Keratinocyte (primary cell): ENCODE data around the gene FAT4. TPM values are rescaled to one million over a fixed set of nuclear protein-coding genes. Genes with fewer than 3 reads are reported as not detected.

ENCODE experiments used
- DNase-seq: peaks from one replicate; pipeline ENCODE4 v3.0.0-alpha.2; 2011; ENCODE audit warnings: low read depth, missing footprints, low spot score
- FAIRE-seq: peaks from 2 replicates; lab custom pipeline; 2011; peaks lifted over from hg19 to GRCh38; lab: Jason Lieb, UNC
- H2AFZ ChIP-seq: 2 replicates; pipeline ENCODE4 v1.6.0; 2012; ENCODE audit warnings: low read length, control low read depth, inconsistent platforms; ENCODE audit not compliant: control insufficient read depth
- H3K27ac ChIP-seq: 2 replicates; pipeline ENCODE4 v1.5.1; 2011; ENCODE audit warnings: low read length; ENCODE audit not compliant: control insufficient read depth, insufficient read depth
- H3K27me3 ChIP-seq: 3 replicates; pipeline ENCODE4 v1.6.0; 2011; ENCODE audit warnings: low read length; ENCODE audit not compliant: control insufficient read depth, insufficient read depth; ENCODE audit errors: extremely low read depth
- H3K36me3 ChIP-seq, 2 experiments: 2 replicates in 1 of 2; 3 replicates in 1 of 2; pipeline ENCODE4 v1.5.1; 2011; ENCODE audit warnings: low read length in 2 of 2, mild to moderate bottlenecking in 1 of 2; ENCODE audit not compliant: control insufficient read depth in 2 of 2, insufficient read depth in 2 of 2; ENCODE audit errors: extremely low read depth in 1 of 2
- H3K4me1 ChIP-seq: 3 replicates; pipeline ENCODE4 v1.5.1; 2011; ENCODE audit warnings: low read length; ENCODE audit not compliant: control insufficient read depth, insufficient read depth; ENCODE audit errors: extremely low read depth
- H3K4me2 ChIP-seq: 3 replicates; pipeline ENCODE4 v1.6.0; 2011; ENCODE audit warnings: low read depth, low read length; ENCODE audit not compliant: control insufficient read depth, insufficient read depth; ENCODE audit errors: extremely low read depth
- H3K4me3 ChIP-seq, 3 experiments: fragments of 200-600 bp in 1 of 3; sonication (generic) in 1 of 3; 2 replicates in 2 of 3; 3 replicates in 1 of 3; pipeline ENCODE4 v1.5.1; 2011 to 2016; ENCODE audit warnings: low read length in 3 of 3, mild to moderate bottlenecking in 3 of 3, control low read depth in 2 of 3, inconsistent platforms in 1 of 3, low read depth in 1 of 3, mixed read lengths in 1 of 3, mixed run types in 1 of 3, moderate library complexity in 1 of 3; ENCODE audit not compliant: control insufficient read depth in 2 of 3, insufficient read depth in 2 of 3; ENCODE audit errors: extremely low read depth in 1 of 3
- H3K79me2 ChIP-seq: 2 replicates; pipeline ENCODE4 v1.6.0; 2012; ENCODE audit warnings: low read length; ENCODE audit not compliant: control insufficient read depth, insufficient read depth
- H3K9ac ChIP-seq: 3 replicates; pipeline ENCODE4 v1.6.0; 2011; ENCODE audit warnings: low read length; ENCODE audit not compliant: control insufficient read depth, insufficient read depth; ENCODE audit errors: extremely low read depth
- H3K9me1 ChIP-seq: 3 replicates; pipeline ENCODE4 v1.6.0; 2011; ENCODE audit warnings: low read length; ENCODE audit not compliant: control insufficient read depth, insufficient read depth; ENCODE audit errors: extremely low read depth
- H3K9me3 ChIP-seq: 2 replicates; pipeline ENCODE4 v1.5.1; 2012; ENCODE audit warnings: low read depth, low read length; ENCODE audit not compliant: control insufficient read depth
- H4K20me1 ChIP-seq: 3 replicates; pipeline ENCODE4 v1.6.0; 2011; ENCODE audit warnings: low read length; ENCODE audit not compliant: control insufficient read depth, insufficient read depth; ENCODE audit errors: extremely low read depth
- EZH2 ChIP-seq: IDR thresholded peaks from one replicate; pipeline ENCODE4 v1.6.1; 2012; ENCODE audit warnings: inconsistent platforms, mild to moderate bottlenecking, low read length, moderate library complexity
- dilution Hi-C: fragments of 300-500 bp; cut with MboI; formaldehyde crosslinking; loops from one replicate; pipeline ENCODE4 v1.7.0; 2020; ENCODE audit warnings: low sequenced_read_pairs; ENCODE audit not compliant: extremely low pct_ligation_motif_present
- polyA plus RNA-seq, 5 experiments: library from polyadenylated mRNA; depleted of rRNA in 3 of 5; stranded (reverse) in 3 of 5; stranded (forward) in 1 of 5; unstranded in 1 of 5; fragments of >200 nt; gene quantifications; 1 replicate in 1 of 5; 2 replicates in 3 of 5; 3 replicates in 1 of 5; pipeline versions ENCODE4 v1.2.1 to v1.2.3, GENCODE V29; 2011 to 2012; ENCODE audit warnings: missing spikeins in 2 of 5, low read depth in 1 of 5, low replicate concordance in 1 of 5
- TF ChIP-seq, protein P1 (sequence below), 3 experiments: IDR thresholded peaks in 1 of 3; conservative IDR thresholded peaks in 1 of 3; optimal IDR thresholded peaks in 1 of 3; 2 replicates in 2 of 3; 3 replicates in 1 of 3; pipeline versions ENCODE3 to v1.5.1; 2011; ENCODE audit warnings: low read length in 3 of 3, mild to moderate bottlenecking in 3 of 3, moderate library complexity in 2 of 3, control low read depth in 1 of 3, inconsistent platforms in 1 of 3; ENCODE audit not compliant: insufficient read depth in 2 of 3; ENCODE audit errors: extremely low read depth in 1 of 3

FAT4 gene
- polyA plus RNA-seq, 1 donor (not counting 4 experiments of a cell fraction or from before 2014, with no cell fraction given) = 1.6 TPM

DNA sequence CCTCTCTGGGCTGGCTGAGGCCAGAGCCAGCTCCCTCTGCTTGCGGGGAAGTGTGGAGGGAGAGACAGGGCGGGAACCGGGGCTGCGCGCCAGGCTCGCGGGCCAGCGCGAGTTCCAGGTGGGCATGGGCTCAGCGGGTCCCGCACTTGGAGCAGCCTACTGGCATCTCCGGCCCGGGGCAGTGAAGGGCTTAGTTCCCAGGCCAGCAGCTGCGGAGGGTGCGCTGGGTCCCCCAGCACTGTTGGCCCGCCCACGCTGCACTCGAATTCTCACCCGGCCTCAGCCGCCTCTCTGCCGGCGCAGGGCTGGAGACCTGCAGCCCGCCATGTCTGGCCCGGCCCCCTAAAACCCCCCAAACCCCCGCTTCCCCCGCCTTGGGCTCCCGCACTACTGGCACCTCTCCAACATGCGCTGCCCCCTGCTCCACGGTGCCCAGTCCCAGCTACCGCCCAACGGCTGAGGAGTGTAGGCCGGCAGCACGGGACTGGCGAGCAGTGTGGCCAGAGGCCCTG, 33.8 kb upstream of the FAT4 start:
- FAIRE-seq = no peak

DNA sequence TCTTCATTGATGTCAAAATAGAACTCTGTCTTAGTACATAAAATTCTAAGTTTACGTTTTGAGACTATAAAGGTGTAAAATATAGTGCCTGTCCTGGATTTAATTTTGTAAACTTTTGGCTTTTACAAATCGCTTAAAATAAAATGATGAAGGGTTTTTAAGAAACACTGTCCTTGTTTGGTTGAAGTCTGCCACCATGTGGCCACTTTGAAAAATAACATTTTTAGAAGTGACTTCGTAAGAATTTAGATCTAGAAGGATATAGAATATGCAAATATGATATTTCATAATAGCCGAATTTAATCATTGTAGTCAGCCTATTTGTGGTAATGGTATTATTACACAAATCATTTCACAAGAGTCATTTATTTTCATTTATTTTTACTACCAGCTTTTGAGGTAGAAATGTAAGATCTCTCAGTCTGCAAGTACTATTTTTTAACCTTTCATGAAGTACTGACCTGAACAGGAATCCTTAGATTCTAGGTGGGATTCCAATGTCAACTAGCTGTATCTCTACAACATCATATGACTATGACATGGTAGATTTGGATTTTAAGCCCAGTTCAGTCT, 31.0 kb upstream of the FAT4 start:
- no peaks in the 10 kb centered on the region for H3K9me1 ChIP-seq
- no peaks in the 10 kb centered on the region for H3K9me3 ChIP-seq
- no peak overlapping the region for H3K4me3 ChIP-seq
- no peaks in the 10 kb centered on the region for H4K20me1 ChIP-seq
- H3K27ac ChIP-seq = no peak overlapping the region
- no peak for DNase-seq
- dilution Hi-C loops = loop anchor here (25.0 kb wide), 1 partner anchor 946 kb away; no protein-coding TSS in a partner anchor
- H3K4me1 ChIP-seq = no peaks in the 10 kb centered on the region
- no peak overlapping the region for H3K4me2 ChIP-seq
- no peak for FAIRE-seq
- TF ChIP-seq, protein P1, sequence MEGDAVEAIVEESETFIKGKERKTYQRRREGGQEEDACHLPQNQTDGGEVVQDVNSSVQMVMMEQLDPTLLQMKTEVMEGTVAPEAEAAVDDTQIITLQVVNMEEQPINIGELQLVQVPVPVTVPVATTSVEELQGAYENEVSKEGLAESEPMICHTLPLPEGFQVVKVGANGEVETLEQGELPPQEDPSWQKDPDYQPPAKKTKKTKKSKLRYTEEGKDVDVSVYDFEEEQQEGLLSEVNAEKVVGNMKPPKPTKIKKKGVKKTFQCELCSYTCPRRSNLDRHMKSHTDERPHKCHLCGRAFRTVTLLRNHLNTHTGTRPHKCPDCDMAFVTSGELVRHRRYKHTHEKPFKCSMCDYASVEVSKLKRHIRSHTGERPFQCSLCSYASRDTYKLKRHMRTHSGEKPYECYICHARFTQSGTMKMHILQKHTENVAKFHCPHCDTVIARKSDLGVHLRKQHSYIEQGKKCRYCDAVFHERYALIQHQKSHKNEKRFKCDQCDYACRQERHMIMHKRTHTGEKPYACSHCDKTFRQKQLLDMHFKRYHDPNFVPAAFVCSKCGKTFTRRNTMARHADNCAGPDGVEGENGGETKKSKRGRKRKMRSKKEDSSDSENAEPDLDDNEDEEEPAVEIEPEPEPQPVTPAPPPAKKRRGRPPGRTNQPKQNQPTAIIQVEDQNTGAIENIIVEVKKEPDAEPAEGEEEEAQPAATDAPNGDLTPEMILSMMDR (optimal IDR thresholded peaks at IDR 0.05 in 1 of 3, IDR thresholded peaks at IDR 0.05 in 1 of 3, conservative IDR thresholded peaks at IDR 0.05 in 1 of 3; ENCODE audit: extremely low read depth in 1 of 3, insufficient read depth in 2 of 3, low read length in 3 of 3) = peak in 2 of 3 experiments; percentile 3 to 26
- no peak for TF ChIP-seq EZH2
- no peak overlapping the region for H3K9ac ChIP-seq
- no peaks in the 10 kb centered on the region for H3K36me3 ChIP-seq
- no peak overlapping the region for H2AFZ ChIP-seq
- H3K27me3 ChIP-seq = no peaks in the 10 kb centered on the region
- no peaks in the 10 kb centered on the region for H3K79me2 ChIP-seq

More for the DNA sequence above, 33.8 kb upstream of the FAT4 start:
- Histone ChIP-seq H2AFZ (no peak overlapping the region), H3K4me2 (no peak overlapping the region), H3K27me3 (no peaks in the 10 kb centered on the region), H3K9me1 (no peaks in the 10 kb centered on the region), H3K9me3 (no peaks in the 10 kb centered on the region), H3K36me3 (no peaks in the 10 kb centered on the region), H3K9ac (no peak overlapping the region), H3K4me1 (no peaks in the 10 kb centered on the region), H4K20me1 (no peaks in the 10 kb centered on the region), H3K27ac (no peak overlapping the region), H3K4me3 (no peak overlapping the region), H3K79me2 (no peaks in the 10 kb centered on the region)
- dilution Hi-C loops = loop anchor here (25.0 kb wide), 1 partner anchor 944 kb away; no protein-coding TSS in a partner anchor
- no peak for DNase-seq
- TF ChIP-seq, protein P1 (optimal IDR thresholded peaks at IDR 0.05 in 1 of 3, IDR thresholded peaks at IDR 0.05 in 1 of 3, conservative IDR thresholded peaks at IDR 0.05 in 1 of 3; ENCODE audit: extremely low read depth in 1 of 3, insufficient read depth in 2 of 3, low read length in 3 of 3) = no peak
- TF ChIP-seq EZH2 = no peak
